ELR (cell line): ENCODE measurements around the gene DNAJC27.

Source experiments
- DNase-seq: peaks from one replicate; pipeline ENCODE4 v3.0.0-alpha.2; 2015; ENCODE audit warnings: low read depth

Gene DNAJC27

GRCh38 chr2:24925815-24926214 lies 45.9 kb downstream of the DNAJC27 start:
- no peak for DNase-seq

DNA sequence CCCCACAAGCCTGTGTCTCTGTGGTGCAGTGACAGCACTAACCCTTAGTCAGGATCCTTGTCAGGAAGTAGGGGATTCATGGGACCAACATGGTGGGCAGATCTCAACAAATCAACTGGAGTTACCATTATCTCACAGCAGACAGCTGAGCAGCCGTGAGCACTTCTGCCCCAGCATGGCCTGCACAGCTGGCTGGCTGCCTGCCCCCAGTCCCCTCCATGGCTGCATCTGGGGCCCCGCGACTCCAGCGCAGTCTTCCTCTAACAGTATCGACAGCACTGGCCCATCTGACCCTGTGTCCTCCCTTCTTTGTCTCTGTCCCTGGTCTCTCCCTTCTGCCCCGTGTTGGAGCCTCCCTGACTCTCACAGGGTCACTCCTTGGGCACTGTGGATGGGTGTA lies 47.0 kb downstream of the DNAJC27 start:
- no peak for DNase-seq

DNA sequence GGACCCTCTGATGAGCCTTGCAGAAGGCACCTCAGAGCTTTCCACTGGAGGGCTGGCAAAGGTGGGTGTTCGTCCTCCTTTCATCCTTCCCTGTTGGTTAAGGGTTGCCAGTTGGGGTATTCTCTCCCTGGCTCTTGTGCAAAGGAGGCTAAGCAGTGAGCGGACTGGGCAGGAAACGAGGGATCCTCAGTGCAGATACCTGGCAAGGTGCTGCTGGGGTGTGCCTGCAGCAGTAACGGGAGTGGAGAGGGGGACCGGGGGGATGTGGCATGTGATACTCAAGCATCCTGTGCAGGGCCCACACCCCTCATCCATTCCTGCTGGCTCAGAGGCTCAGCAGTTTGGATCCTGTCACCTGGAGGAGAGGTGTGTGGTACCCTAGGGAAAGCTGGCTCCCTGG lies 47.5 kb downstream of the DNAJC27 start:
- DNase-seq = no peak

- DNase-seq = no peak
Observed at GRCh38 chr2:24923106-24923505, 48.6 kb downstream of the DNAJC27 start.

DNA sequence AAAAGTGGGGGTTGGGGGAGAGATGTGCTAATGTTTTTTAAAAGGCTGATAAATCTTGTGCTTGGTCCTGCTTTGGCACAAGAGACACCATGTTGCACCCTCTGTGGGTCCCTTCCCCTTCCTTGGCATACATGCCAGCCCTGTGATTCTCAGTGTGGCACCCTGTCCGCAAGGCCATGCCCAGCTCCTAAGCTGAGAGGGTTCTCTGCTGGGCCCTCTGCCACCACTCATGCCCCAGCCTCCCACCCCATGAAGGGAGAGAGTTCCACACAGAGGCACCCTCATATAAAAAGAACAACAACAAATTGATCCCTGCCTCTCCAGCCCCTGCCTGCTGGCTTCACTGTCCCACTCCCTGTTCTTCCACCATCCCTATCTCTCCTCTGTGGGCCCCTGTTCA lies 49.2 kb downstream of the DNAJC27 start:
- DNase-seq = no peak

DNA sequence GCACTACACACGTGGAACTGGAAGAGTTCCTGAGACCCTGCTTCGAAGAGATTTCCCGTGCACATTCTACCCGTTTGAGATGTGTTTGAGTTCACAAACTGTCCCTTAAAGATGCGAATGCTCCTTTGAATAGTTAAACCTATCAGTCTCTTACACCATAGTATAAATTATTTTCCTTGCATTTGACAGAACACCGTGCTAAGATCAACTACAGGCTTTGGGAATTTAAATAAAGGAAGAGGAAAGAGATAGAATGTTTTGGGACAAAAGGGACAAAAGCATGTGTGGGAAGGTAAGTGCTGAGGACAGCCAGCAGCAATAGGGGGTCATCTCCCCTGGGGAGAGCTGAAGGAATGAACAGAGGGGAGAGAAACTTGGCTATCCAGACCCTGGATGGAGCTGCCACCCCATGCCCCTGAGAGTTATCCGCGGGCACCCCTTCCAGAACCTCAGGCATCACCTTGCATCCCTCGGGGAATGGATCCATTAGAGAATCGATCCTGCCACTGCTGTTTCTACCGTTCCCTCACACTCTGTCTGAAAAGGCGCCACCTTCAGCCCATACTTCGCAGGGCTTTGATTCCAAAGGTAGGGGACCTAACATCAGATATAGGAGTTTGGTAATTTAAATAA lies 50.8 kb downstream of the DNAJC27 start:
- DNase-seq = peak; percentile 26

GRCh38 chr2:24920098-24920808 lies 51.5 kb downstream of the DNAJC27 start, which contains the start of gene ADCY3:
ADCY3 (minus strand) TSS chr2:24920237; CDS start chr2:24918987, 1,250 bp downstream.
- peak; percentile 50 for DNase-seq

GRCh38 chr2:24919506-24920097 lies 52.2 kb downstream of the DNAJC27 start:
- DNase-seq = peak; percentile 35

DNA sequence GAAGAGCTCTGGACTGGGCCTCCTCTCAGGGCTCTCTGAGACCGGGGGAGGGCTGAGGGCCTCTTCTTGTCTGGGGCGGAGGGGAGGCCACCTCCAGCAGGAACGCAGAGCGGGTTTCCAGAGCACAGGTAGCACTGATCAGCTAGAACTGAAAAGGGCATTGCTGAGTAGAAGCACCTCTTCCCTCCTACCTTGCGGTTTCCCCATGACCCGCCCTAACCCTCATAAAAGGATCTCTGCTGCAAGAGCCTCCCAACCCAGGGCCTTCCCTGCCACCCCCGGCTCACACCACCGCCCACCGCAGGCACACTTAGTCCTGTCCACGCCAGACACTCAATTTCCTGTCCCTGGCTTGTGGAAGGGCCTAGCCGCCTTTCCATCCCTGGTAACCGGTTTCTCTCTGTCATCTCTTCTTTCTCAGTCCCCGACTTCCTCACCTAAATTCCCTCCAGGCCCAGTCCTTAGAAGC lies 52.7 kb downstream of the DNAJC27 start:
- DNase-seq = peak; percentile 46

DNA sequence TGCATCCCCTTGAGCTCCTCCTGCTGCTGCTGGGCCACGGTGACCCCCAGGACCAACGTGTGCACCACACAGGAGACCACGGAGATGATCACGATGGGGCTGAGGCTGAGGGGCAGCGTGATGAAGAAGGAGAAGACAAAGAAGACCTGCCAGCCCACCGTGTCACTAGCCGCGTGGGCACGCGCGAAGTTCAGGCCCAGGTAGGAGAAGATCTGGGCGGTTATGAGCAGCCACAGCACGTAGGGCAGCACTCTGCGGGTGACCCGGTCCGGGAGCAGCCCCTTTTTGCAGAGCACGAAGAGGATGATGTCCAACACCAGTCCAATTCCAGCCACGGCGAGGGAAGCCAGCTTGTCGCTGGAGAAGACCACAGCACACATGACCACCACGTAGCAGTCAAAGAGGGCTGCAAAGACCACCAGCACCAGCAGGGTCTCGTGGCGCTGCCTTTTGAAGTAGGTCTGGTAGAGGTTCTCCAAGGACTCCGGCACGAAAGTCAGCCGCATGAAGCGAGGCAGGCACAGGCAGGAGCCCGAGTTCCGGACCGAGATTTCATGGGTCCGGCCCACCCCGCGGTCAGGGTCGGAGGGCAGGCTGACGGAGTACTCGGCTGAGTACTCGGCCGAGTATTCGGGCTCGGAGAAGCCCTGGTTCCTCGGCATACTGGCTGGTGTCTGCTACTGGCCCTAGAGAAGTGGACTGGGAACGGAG lies 53.3 kb downstream of the DNAJC27 start:
- DNase-seq = no peak

DNA sequence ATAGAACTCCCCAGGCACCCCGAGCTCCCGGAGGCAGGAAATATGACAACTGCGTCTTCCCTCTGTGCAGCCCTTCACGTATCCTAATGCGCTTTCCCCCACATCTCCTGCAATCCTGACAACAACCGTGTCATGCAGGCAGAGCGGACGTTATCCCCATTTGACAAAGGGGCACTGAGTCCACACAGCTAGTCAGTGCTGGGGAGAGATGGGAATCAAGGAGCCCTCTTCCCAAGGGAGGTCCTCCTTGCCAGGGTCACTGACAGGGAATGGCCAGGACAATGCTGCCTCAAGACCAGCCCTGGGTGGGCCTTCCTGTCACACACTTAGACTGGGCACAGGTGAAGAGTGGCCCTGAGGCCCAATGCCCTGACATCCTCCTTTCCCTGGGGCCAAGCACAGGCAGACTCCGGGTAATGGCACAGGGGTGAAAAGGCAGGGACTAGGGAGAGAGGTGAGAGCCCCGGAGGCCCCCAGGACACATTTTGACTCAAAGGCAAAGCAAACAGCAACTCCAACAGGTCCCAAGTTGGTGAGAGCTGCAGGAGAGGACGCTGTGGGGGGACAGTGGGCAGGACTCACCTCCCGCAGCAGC lies 53.9 kb downstream of the DNAJC27 start:
- no peak for DNase-seq

DNA sequence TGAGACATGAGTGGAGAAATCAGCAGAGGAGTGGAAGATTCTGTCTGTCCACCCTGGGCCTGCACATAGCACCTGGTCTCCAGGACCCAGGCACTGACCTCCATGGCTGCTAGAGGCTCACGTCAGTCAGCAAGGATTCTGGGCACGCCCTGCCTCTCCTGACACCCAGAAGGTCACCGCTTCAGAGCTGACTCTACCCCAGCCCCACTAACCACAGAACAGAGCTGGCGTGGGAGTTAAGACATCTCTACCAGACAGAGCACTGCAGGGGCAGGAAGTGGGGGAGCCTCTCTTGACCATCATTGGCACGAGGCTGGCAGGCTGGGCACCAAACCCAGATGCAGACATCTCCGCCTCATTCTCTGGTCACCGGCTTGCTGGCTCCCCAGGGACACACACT lies 54.7 kb downstream of the DNAJC27 start:
- peak; percentile 20 for DNase-seq

- DNase-seq = no peak
Observed at GRCh38 chr2:24915796-24916195, 56.0 kb downstream of the DNAJC27 start.

GRCh38 chr2:24915175-24915574 lies 56.6 kb downstream of the DNAJC27 start:
- no peak for DNase-seq

- no peak for DNase-seq
Observed at GRCh38 chr2:24914713-24915112, 57.0 kb downstream of the DNAJC27 start.

- DNase-seq = no peak
Observed at GRCh38 chr2:24913911-24914310, 57.8 kb downstream of the DNAJC27 start.

- DNase-seq = no peak
Observed at GRCh38 chr2:24912986-24913385, 58.8 kb downstream of the DNAJC27 start.

DNA sequence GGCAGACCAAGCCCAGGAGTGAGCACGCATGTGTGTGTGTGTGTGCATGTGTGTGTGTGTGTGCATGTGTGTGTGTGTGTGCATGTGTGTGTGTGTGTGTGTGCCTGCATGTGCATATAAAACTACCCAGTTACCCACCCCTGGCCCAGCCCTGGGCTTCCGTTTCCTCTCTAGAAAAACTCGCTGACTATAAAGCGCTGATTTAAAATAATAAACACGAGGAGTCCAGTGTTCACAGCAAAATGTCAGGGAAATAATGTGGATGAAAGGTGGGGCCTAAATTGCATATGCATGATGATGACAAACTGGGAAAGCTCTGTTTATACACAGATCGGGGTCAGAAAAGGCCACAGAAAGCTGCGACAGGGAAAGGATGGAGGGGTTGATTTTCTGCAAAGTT lies 59.2 kb downstream of the DNAJC27 start:
- DNase-seq = no peak

- no peak for DNase-seq
Observed at GRCh38 chr2:24910245-24910644, 61.5 kb downstream of the DNAJC27 start.

- no peak for DNase-seq
Observed at GRCh38 chr2:24909555-24910177, 62.1 kb downstream of the DNAJC27 start.

GRCh38 chr2:24908461-24908901 lies 63.3 kb downstream of the DNAJC27 start:
- DNase-seq = no peak

- no peak for DNase-seq
Observed at GRCh38 chr2:24907116-24907515, 64.6 kb downstream of the DNAJC27 start.
